H54 (cell line): ENCODE results near the gene GRID2IP.

Experiments
- DNase-seq: peaks from one replicate; pipeline ENCODE4 v3.0.0; 2011; ENCODE audit warnings: low spot score, mixed read lengths; ENCODE audit not compliant: insufficient read length
- FAIRE-seq: peaks from 3 replicates; lab custom pipeline; 2011; peaks lifted over from hg19 to GRCh38; lab: Jason Lieb, UNC
- POLR2A ChIP-seq: IDR thresholded peaks from 2 replicates; pipeline ENCODE4 v1.6.1; 2011; ENCODE audit warnings: low read depth, mild to moderate bottlenecking, low read length

Gene GRID2IP

DNA sequence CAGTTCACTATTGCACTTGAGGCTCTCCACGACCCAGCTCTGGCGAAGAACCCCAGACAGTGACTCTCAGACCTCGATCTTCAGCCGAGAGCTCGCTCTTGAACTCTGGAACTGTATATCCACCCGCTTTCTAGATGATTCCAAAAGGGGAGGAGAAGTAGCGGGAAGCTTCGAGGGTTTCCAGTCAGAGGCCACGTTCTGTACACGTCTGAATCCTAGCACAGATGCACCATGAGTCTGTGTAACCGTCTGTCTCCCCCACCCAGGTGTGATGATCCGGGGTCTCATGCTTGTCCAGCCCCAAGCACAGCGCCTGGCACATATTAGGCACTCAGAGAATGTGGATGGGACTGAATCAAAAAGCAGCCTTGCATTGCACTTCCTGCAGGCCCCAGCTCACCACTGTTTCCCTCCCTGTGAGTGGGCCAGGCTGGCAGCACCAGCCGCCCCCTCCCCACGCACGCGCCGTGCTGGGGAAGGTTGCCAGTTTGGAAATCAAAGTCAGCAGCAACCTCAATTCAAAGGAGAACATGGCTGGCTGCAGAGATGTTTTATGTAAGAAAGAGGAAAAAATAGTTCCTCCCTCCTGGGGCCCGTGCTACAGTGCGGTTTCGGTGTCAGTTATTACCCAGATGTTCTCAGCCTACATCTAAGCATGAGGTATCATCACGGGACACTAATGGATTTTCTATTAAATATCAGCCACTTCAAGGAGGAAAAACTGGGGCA, 5.7 kb downstream of the GRID2IP start:
- TF ChIP-seq POLR2A, result no peak
- DNase-seq (no peak), FAIRE-seq (no peak)

DNA sequence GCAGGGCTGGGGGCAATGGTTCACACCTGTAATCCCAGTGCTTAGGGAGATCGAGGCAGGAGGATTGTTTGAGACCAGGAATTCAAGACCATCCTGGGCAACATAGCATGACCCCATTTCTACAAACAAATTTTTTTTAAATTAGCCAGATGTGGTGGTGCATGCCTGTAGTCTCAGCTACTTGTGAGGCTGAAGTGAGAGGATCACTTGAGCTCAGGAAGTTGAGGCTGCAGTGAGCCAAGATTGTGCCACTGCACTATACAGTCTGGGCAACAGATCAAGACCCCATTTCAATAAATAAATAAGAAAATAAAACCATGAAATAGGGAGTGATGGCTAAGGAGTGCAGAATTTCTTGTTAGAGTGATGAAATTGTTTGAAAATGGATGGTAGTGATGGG, 8.9 kb downstream of the GRID2IP start:
- no peak for DNase-seq
- no peak for FAIRE-seq
- no peak for TF ChIP-seq POLR2A

DNA sequence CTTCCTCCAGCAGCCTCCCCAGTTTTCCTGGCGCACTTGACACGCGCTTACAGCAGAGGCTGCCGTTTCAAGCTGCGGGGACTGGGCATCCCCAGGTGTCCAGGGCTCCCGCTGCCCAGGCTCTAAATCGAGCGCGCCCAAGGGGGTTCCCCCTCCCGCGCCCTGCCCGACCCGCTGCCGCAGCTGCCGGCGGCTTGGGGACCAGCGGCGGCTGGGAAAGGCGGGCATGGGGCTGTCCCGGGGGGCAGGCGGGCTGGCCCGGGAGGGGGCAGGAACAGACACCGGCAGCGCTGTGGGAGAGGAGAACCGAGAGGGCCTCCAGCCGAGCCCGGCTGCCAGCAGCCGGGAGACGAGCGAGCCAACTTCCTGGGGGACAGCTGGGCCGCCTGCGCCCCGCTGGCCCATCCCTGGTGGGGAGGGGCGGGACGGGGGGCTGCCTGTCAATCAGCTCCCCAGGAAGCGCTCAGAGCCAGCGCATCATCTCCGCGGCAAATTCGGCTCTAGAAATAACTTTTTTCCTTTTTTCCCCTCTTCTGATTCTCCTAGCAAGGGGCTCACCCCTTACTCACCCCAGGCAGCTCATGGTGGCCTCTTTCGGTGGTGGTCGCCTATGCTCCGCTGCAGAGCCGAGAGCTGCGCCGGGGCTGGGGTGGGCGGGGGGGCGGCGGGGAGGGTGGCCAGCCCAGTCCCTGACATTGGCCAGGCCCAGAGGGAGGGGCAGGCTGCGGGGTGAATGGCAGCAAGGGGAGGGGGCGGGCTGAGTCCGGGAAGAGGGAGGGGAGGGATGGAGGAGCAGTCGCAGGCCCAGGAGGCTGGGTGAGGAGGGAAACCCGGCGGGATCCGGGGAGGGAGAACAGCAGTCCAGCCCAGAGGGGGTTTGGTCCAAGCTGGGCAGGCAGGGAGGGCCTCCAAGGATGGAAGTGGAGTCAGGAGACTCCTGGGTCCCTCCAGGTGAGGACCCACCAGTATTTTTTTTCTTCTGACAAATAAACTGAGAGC, 14.7 kb downstream of the GRID2IP start:
- no peak for FAIRE-seq
- DNase-seq, result no peak

DNA sequence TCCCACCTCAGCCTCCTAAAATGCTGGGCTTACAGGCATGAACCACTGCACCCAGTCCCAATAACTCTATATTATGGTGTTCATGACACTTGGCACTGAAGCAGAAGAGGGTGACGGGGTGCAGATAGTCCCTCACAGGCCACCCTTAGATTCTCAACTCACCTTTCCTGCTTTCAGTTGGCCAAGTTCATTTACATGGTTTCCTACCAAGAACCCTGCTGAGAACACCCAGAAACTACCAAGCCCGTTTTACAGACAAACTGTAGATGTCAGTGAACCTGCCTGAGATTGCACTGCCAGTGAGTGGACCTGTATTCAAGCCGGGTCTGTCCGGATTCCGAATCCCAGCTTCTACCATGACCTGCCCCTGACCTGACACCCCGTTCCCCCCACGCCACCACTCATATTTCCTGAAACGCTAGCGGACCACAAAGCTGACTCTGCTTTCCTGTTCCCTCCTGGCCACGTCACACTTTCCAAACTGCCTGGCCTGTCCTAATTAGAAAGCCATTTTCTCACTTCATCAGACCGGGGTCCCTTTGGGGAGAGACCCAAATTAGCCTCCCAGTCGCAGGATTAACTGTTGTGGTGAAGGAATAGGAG, 17.3 kb downstream of the GRID2IP start:
- DNase-seq, result no peak
- no peak for FAIRE-seq
- no peak for TF ChIP-seq POLR2A

More for the DNA sequence above, 14.7 kb downstream of the GRID2IP start:
- TF ChIP-seq POLR2A, result no peak

DNA sequence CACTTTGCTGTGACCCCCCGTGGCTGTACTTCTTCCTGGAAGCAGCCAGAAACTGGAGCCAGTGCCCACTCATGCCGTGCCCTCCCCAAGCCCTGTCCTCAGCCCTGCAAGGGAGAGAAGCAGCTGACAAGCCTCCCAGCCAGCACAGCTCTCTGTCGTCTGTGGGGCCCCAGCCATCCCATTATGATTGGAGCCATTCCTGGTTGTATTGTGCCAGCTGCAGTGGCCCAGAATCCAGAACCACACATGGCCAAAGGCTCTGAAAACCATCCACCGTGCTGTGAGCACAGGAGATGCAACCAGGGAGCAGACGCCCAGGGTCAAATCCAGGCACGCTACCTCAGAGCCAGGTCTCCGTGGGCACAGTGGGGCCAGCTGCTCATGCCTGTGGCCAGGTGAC, 18.7 kb downstream of the GRID2IP start:
- no peak for TF ChIP-seq POLR2A
- no peak for FAIRE-seq

DNA sequence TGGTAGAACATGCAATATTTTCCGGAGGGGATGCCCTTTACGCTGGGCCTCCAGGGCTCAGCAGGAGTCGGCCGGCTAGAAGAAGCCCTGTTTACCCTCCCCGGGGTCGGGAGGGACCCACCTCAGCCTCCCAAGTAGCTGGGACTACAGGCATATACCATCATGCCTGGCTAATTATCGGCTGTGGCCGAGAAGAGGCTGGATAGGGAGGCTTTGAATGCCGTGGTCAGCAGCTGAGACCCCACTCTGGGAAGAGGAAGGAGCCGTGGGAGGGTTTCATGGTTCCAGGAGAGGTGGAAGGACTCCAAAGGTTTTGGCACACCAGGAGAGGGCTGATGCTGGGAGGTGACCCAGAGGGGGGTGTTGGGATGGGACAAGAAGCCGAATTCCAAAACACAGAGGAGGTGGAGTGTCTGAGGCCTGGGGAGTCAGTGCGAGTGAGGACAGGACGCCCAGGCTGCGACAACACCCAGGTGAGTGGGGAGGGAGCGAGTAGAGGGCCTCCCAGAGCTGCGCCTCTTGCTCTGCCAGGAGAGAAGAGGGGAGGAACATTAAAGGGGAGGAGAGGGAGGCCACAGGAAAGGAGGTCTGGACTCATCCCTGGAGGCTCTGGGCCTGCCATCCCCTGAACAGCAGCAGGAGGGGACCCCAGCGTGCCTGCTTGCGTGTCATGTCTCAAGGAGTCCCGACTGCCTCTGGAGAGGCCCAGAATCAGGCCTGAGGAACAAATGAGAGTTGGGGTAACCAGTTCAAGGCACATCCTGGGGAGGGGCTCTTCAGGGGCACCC, 19.6 kb downstream of the GRID2IP start:
- FAIRE-seq, result no peak
- TF ChIP-seq POLR2A, result no peak
- DNase-seq, result no peak

More for the DNA sequence above, 18.7 kb downstream of the GRID2IP start:
- DNase-seq, result no peak

DNA sequence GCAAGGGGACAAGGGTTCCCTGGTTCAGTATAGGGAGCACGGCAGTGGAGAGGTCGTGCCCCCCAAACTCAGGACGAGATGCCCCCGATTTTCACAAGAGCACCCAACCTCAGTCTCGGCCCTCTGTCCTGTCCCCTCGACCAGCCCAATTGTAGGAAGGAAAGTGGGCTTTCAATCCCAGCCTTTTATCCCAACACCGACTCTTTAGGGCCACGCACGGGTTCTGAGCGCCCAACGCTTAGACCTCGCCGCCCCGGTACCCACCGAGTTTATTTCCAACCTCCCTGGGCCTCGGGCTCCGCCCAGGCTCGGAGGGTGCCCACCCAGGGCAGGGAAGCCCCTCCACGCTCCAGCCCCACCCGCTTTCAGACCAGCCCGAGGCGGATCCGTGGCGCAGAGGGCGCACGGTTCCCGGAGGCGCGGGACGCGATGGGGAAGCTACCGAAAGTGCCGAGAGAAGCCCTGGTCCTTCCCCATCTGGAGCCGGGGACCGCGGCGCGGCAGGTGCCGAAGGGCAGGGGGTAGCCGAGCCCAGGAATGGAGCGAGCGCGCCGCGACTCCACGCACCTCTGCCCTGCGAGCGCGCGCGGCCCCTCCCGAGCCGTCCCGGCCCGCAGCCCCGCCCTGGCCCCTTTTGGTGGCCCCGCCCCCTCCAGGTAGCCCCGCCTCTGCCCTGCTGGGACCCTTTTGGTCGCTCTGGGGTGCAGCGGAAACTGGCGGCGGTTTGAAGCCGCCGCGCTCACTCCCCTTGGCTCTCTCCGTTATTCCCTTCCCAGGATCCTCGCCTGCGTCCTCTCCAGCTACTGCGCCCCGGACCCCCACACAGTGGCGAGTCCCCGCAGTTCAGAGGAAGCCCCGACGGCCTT, 20.4 kb downstream of the GRID2IP start:
- no peak for TF ChIP-seq POLR2A
- DNase-seq (no peak), FAIRE-seq (no peak)

DNA sequence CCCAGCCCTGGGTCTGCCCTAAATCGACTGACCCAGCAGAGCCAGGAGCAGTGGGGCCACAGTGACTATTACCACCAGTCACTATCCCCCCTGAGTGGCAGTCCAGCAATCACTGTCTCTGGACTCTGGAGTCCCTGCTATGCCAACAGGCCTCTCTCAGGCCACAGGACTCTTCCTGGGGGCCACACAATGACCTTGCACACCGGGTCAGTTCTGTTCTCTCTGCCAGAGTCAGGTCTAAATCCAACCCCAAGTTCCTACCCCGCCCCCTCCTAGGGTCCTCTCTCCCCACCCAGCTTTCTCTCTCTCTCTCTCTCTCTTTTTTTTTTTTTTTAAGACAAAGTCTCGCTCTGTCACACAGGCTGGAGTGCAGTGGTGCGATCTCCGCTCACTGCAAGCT, 21.6 kb downstream of the GRID2IP start:
- no peak for DNase-seq
- FAIRE-seq, result no peak
- TF ChIP-seq POLR2A, result no peak

DNA sequence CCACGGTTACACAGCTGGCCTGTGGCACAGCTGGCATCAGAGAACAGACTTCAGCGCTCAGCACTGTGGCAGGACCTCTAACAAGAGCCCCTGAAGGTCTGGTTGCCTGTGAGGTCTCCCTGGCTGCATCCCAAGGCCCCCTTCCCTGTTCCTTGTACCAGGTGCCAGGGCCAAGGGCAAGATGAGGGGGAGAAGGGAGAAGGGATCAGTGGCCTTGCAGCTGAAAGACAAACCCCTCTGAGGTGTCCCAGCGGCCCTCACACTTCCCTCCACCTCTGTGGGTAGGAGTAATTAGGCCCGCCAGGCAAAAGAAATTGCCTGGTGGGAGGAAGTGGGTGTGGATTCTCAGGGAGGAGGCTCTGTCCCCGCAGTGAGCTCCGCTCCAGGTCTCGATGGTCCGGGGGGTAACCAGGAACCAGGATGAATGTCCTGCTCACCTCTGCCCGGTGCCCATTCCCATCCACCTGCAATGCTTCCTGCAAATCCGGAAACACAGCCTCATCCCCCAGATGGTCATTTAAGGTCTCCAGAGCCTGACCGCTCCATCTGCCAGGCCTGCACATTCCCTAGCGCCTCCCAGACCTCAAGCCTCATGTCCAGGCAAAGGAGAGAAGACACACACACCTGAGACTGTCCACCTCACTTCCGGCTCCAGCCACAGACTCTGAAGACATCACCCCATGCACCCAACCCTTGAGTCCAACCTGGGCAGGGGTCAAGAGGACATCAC, 22.7 kb downstream of the GRID2IP start:
- no peak for FAIRE-seq
- no peak for TF ChIP-seq POLR2A
- DNase-seq, result no peak

DNA sequence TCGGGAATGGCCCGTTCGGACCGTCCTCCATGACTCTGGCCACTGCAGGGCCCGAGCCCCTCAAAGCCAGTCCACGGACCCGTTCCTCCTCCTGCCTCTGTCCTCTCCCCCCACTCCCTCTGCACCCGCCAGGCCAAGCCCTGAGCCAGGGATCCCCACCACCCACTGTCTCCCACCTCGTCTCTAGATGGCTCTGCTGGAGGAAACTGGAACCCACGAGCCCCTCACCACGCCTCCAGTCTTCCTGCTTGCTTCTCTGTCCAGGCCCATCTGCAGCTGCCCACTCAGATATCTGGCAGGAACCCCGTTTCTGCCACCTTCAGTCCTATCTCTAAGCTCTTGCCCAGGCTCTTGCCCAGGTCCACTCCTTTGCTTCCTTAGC, 24.3 kb downstream of the GRID2IP start:
- DNase-seq, result no peak
- FAIRE-seq, result no peak

DNA sequence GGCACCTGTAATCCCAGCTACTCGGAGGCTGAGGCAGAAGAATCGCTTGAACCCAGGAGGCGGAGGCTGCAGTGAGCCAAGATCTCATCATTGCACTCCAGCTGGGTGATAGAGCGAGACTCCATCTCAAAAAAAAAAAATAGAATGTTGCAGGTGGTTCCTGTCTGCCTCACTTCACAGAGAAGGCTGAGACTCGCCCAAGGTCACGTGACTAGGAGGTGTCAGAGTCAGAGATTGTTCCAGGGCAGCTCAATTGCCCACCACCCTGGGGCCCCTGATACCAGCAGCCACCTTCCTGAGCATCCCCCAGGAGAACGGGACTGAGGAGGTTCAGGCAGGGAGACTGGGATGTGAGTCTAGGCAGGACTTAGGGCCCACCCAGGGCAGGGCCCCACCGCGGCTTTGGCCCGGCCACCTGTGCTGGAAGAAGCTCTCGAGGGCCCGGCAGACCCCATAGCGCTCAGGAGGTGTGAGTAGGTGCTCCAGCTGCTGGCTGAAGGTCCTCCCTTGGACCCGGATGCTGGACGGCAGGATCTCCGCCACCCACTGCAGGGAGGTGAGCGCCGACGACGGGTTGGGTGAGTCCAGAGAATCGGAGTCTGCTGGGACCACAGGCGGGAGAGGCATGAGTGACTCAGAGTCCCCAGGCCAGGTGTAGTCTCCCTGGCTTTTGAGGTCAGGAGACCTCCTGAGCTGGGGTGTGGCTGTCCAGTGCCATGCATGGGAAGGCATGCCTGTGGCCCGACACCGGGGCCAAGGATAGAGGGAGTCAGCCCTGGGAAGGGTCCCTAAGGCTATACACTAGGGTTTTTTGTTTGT, 30.9 kb downstream of the GRID2IP start:
- no peak for TF ChIP-seq POLR2A
- no peak for DNase-seq
- no peak for FAIRE-seq

More for the DNA sequence above, 24.3 kb downstream of the GRID2IP start:
- TF ChIP-seq POLR2A, result no peak
